Uterus (tissue), 2 donors: ENCODE results near the gene FAM76A.

Experiments used
- POLR2A ChIP-seq, 2 donors: fragments of 450-650 bp; IDR thresholded peaks; one replicate each; pipeline ENCODE4 v1.6.1; 2016; ENCODE audit warnings: antibody characterized with exemption in 2 of 2, mild to moderate bottlenecking in 1 of 2, moderate library complexity in 1 of 2
- TF ChIP-seq, protein P1 (sequence below), 4 experiments: fragments of 200-600 bp in 2 of 4; fragments of 450-650 bp in 2 of 4; sonication (generic) in 2 of 4; IDR thresholded peaks; one replicate each; pipeline ENCODE4 v1.5.1; 2016 to 2019; ENCODE audit warnings: antibody characterized with exemption in 4 of 4, mild to moderate bottlenecking in 2 of 4, moderate library complexity in 1 of 4

DNA sequence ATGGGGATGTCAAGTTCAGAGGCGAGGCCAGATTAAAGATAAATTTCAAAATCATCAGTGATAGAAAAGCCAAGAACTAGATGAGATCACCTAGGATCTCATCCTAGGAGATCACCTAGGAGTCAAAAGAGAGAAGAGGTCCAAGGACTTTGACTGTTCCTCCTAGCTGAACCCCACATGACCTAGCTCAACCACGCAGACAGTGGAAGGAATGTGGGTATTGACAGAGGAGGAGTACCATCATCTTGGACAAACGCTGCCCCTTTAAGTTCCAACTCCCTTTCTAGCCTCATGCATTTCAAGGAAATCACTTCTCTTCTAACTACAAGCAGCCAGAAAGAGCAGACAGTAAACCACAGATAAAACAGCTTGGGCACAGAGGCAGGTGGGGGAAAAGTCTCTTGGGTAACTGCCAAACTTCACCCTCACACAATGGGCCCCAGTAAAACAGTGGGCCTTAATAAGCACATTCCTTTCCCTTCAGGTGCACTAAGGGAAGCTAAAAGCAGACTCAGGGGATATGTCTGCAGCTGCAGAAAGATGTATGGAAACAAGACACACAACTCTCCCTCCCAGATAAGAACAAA lies 12.5 kb upstream of the FAM76A start:
- TF ChIP-seq POLR2A (IDR thresholded peaks at IDR 0.05): no peak
- TF ChIP-seq, protein P1, sequence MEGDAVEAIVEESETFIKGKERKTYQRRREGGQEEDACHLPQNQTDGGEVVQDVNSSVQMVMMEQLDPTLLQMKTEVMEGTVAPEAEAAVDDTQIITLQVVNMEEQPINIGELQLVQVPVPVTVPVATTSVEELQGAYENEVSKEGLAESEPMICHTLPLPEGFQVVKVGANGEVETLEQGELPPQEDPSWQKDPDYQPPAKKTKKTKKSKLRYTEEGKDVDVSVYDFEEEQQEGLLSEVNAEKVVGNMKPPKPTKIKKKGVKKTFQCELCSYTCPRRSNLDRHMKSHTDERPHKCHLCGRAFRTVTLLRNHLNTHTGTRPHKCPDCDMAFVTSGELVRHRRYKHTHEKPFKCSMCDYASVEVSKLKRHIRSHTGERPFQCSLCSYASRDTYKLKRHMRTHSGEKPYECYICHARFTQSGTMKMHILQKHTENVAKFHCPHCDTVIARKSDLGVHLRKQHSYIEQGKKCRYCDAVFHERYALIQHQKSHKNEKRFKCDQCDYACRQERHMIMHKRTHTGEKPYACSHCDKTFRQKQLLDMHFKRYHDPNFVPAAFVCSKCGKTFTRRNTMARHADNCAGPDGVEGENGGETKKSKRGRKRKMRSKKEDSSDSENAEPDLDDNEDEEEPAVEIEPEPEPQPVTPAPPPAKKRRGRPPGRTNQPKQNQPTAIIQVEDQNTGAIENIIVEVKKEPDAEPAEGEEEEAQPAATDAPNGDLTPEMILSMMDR (IDR thresholded peaks at IDR 0.05): no peak
